Mesothelial cell of epicardium (in vitro differentiated cells): Measurements from ENCODE around the gene PSMB3. TPM values are rescaled to one million over a fixed set of nuclear protein-coding genes. Genes with fewer than 3 reads are reported as not detected.

Experiments used
- DNase-seq, 2 experiments: peaks; one replicate each; pipeline ENCODE4 v3.0.0; 2021; ENCODE audit warnings: low spot score in 2 of 2; ENCODE audit not compliant: unreplicated experiment in 2 of 2
- H3K27ac Mint-ChIP-seq: 2 replicates; pipeline ENCODE4 v1.8.0; 2021; ENCODE audit warnings: mixed read lengths
- H3K27me3 Mint-ChIP-seq: 2 replicates; pipeline ENCODE4 v1.8.0; 2021; ENCODE audit warnings: low read depth, mixed read lengths
- H3K36me3 Mint-ChIP-seq: 2 replicates; pipeline ENCODE4 v1.8.0; 2021; ENCODE audit warnings: mixed read lengths
- H3K4me1 Mint-ChIP-seq: 2 replicates; pipeline ENCODE4 v1.8.0; 2021; ENCODE audit warnings: mixed read lengths
- H3K4me3 Mint-ChIP-seq: 2 replicates; pipeline ENCODE4 v1.8.0; 2021; ENCODE audit warnings: mild to moderate bottlenecking, moderate library complexity, mixed read lengths
- H3K9me3 Mint-ChIP-seq: 2 replicates; pipeline ENCODE4 v1.8.0; 2021; ENCODE audit warnings: mixed read lengths
- CTCF ChIP-seq: fragments of 200-600 bp; sonication (generic); IDR thresholded peaks from one replicate; pipeline ENCODE4 v1.5.0; 2021; ENCODE audit warnings: antibody characterized with exemption; ENCODE audit not compliant: unreplicated experiment
- total RNA-seq: library from RNA; stranded (reverse); gene quantifications from 3 replicates; pipeline ENCODE4 v1.2.1, GENCODE V29; 2021

PSMB3 gene
- total RNA-seq, 1 donor from 2014 or later = 115 TPM

- no peak for DNase-seq
- Mint-ChIP-seq H3K27me3 (no peaks in the 10 kb centered on the region), H3K4me3 (no peak overlapping the region), H3K4me1 (peaks cover 18% of the 10 kb centered on the region), H3K27ac (peak overlapping the region; percentile 2), H3K9me3 (no peaks in the 10 kb centered on the region), H3K36me3 (peaks cover 16% of the 10 kb centered on the region)
- TF ChIP-seq CTCF = no peak
Measured at GRCh38 chr17:38709864-38710603, 42.5 kb upstream of the PSMB3 start.

- Mint-ChIP-seq H3K9me3 (no peaks in the 10 kb centered on the region), H3K27ac (no peak overlapping the region), H3K36me3 (peaks cover 16% of the 10 kb centered on the region), H3K27me3 (no peaks in the 10 kb centered on the region), H3K4me3 (no peak overlapping the region), H3K4me1 (peaks cover 18% of the 10 kb centered on the region)
- no peak for DNase-seq
- TF ChIP-seq CTCF = no peak
Measured at GRCh38 chr17:38710604-38710962, 42.0 kb upstream of the PSMB3 start.

- no peak overlapping the region for H3K27ac Mint-ChIP-seq
- H3K9me3 Mint-ChIP-seq = no peaks in the 10 kb centered on the region
- H3K4me1 Mint-ChIP-seq = peaks cover 16% of the 10 kb centered on the region
- H3K4me3 Mint-ChIP-seq = no peak overlapping the region
- DNase-seq = no peak
- no peak for TF ChIP-seq CTCF
- no peaks in the 10 kb centered on the region for H3K27me3 Mint-ChIP-seq
- H3K36me3 Mint-ChIP-seq = peaks cover 18% of the 10 kb centered on the region
Measured at GRCh38 chr17:38710985-38711384, 41.6 kb upstream of the PSMB3 start.

GRCh38 chr17:38711792-38712571, 40.6 kb upstream of the PSMB3 start:
- H3K27me3 Mint-ChIP-seq = no peaks in the 10 kb centered on the region
- H3K4me1 Mint-ChIP-seq = peaks cover 6% of the 10 kb centered on the region
- no peak for TF ChIP-seq CTCF
- H3K36me3 Mint-ChIP-seq = peaks cover 18% of the 10 kb centered on the region
- H3K27ac Mint-ChIP-seq = no peak overlapping the region
- no peak overlapping the region for H3K4me3 Mint-ChIP-seq
- no peak for DNase-seq
- no peaks in the 10 kb centered on the region for H3K9me3 Mint-ChIP-seq

- Mint-ChIP-seq H3K27ac (no peak overlapping the region), H3K4me1 (no peaks in the 10 kb centered on the region), H3K36me3 (peaks cover 20% of the 10 kb centered on the region), H3K4me3 (no peak overlapping the region), H3K9me3 (no peaks in the 10 kb centered on the region), H3K27me3 (no peaks in the 10 kb centered on the region)
- DNase-seq = no peak
- no peak for TF ChIP-seq CTCF
Measured at GRCh38 chr17:38712593-38712992, 39.9 kb upstream of the PSMB3 start.
